Measurements from ENCODE around the gene YIPF5. TPM values are rescaled to one million over a fixed set of nuclear protein-coding genes. Genes with fewer than 3 reads are reported as not detected.

Gene YIPF5
- total RNA-seq (2014; rRNA removed): 17.6 and 24.1 TPM in 2 replicates
- percentile 92 among the genes with signal in this experiment for Bru-seq, nascent RNA
- BruChase-seq, experiment 1, labeled RNA remaining after a 6-hour chase: percentile 96 among the genes with signal in this experiment
- BruChase-seq, experiment 2, labeled RNA remaining after a 2-hour chase: percentile 92 among the genes with signal in this experiment
- long read RNA-seq, transcript YIPF5-201 (6 exons, 3,147 nt): major isoform, 154 of 204 reads
- long read RNA-seq, partial matches to known transcripts: 3 of 204 reads
- long read RNA-seq, other reads (novel, unspliced or antisense): 44 of 204 reads

DNA sequence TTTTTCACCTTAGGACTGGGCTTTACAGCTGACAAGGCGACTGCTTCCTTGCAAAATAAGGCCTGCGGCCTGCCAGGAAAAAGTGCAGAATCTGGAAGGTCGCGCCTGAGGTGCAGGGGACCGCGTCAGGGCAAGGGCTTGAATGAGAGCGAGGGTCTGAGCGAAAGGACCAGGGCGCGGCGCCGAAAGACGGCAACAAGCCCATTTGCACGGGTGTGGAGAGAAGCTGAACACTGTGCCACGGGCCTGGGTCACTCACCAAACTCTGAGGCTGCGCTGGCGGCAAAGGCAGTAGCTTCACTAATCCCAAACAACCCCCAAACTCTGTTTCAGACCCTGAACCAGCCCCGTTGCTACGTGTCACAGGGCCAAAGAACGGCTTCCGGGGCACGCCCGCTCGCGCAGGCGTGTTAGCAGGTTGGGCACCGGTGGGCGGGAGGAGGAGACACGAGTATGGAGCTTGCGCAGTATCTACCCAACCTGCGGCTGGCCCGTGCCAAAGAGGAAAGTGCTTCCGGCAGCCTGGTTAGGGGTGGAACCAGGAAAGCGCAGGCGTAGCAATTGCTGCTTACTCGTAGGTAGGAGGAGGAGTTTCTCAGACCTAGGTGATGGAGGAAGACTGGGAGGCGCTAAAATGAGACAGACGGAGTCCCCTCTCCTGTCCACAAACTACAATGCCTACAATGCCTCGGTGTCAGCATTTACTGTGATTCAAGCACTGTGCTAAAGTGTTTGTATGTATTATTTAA, at the start of gene YIPF5, which contains the start of gene KCTD16:
Gene YIPF5 (minus strand): TSS at position 384 of the 749 bp plus-strand sequence. CDS start 704 bp downstream, outside the sequence.
Gene KCTD16 (plus strand): TSS at position 598 of the 749 bp plus-strand sequence.
- Histone ChIP-seq H3K27ac (ENCODE audit: low read length) (peak within 1 kb of the TSS; percentile 44), H3K9me3 (ENCODE audit: low read length) (no peaks in the 10 kb centered on the region), H4K20me1 (ENCODE audit: low read length) (no peaks in the 10 kb centered on the region), H3K4me2 (ENCODE audit: low read length) (peak within 1 kb of the TSS; percentile 97), H3K4me1 (ENCODE audit: insufficient read depth, low read length) (peaks cover 26% of the 10 kb centered on the region; the same call in 1 of the 2 replicates), H3K9ac (ENCODE audit: low read length) (peak within 1 kb of the TSS; percentile 93), H3K79me2 (ENCODE audit: low read length) (peaks cover 39% of the 10 kb centered on the region), H2AFZ (ENCODE audit: low read length) (peak within 1 kb of the TSS; percentile 93), H3F3A (ENCODE audit: low read length, unreplicated experiment) (no peaks in the 10 kb centered on the region), H3K36me3 (ENCODE audit: low read depth, low read length) (peaks cover 6% of the 10 kb centered on the region; the same call in 1 of the 2 replicates), H3K4me3 (ENCODE audit: low read length) (peak within 1 kb of the TSS; percentile 98), H3K27me3 (ENCODE audit: low read length) (no peaks in the 10 kb centered on the region), H3K9me2 (replicated peaks; ENCODE audit: low read length) (no peaks in the 10 kb centered on the region)
- ATAC-seq: peak; percentile 99
- ChIA-PET POLR2A (ENCODE audit: unreplicated experiment) (interaction anchor here (0.6 to 0.7 kb wide), 2 partner anchors 33 to 87 kb away, joined by 3 to 8 read pairs; no protein-coding TSS in a partner anchor), CTCF (no interaction called here)
- TF ChIP-seq EZH2 (IDR thresholded peaks at IDR 0.05; ENCODE audit: low read length, unreplicated experiment): no peak
- TF ChIP-seq EZH2phosphoT487 (IDR thresholded peaks at IDR 0.05; ENCODE audit: borderline replicate concordance, low read length): no peak
- TF ChIP-seq, protein P1, sequence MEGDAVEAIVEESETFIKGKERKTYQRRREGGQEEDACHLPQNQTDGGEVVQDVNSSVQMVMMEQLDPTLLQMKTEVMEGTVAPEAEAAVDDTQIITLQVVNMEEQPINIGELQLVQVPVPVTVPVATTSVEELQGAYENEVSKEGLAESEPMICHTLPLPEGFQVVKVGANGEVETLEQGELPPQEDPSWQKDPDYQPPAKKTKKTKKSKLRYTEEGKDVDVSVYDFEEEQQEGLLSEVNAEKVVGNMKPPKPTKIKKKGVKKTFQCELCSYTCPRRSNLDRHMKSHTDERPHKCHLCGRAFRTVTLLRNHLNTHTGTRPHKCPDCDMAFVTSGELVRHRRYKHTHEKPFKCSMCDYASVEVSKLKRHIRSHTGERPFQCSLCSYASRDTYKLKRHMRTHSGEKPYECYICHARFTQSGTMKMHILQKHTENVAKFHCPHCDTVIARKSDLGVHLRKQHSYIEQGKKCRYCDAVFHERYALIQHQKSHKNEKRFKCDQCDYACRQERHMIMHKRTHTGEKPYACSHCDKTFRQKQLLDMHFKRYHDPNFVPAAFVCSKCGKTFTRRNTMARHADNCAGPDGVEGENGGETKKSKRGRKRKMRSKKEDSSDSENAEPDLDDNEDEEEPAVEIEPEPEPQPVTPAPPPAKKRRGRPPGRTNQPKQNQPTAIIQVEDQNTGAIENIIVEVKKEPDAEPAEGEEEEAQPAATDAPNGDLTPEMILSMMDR (conservative IDR thresholded peaks at IDR 0.05; ENCODE audit: low read depth, low read length): no peak
- peak; percentile 94 for DNase-seq
- no TSS peak for BruUV-seq (replicated peaks)
- intact Hi-C loops (cut with micrococcal nuclease): no loop called here

DNA sequence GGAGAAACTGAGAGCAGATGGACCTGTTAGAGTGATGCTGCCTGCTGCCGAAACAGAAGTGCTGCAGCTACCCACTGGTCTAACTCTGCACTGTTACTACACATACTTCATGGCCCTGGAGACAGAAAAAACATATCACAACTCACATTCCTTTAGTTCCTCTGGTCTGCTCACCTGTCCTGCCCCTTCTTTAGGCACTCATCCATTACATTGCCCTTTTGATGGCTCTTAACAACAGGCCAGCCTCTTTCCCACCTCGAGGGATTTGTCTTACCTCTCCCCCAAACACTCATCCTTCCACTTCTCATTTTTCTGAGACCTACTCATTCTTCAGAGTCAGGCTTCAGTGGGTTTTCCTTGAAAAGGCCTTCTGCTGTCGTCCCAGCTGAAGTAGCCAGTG, 49.4 kb upstream of the YIPF5 start:
- Histone ChIP-seq H3K27me3 (ENCODE audit: low read length) (peaks cover 12% of the 10 kb centered on the region), H3K9me3 (ENCODE audit: low read length) (no peaks in the 10 kb centered on the region), H3K4me1 (ENCODE audit: insufficient read depth, low read length) (no peaks in the 10 kb centered on the region), H3K36me3 (ENCODE audit: low read depth, low read length) (no peaks in the 10 kb centered on the region), H3F3A (ENCODE audit: low read length, unreplicated experiment) (no peaks in the 10 kb centered on the region), H3K4me3 (ENCODE audit: low read length) (no peak overlapping the region), H3K9me2 (replicated peaks; ENCODE audit: low read length) (no peaks in the 10 kb centered on the region), H4K20me1 (ENCODE audit: low read length) (no peaks in the 10 kb centered on the region), H3K9ac (ENCODE audit: low read length) (no peak overlapping the region), H3K27ac (ENCODE audit: low read length) (no peak overlapping the region), H3K79me2 (ENCODE audit: low read length) (no peaks in the 10 kb centered on the region), H3K4me2 (ENCODE audit: low read length) (no peak overlapping the region), H2AFZ (ENCODE audit: low read length) (no peak overlapping the region)
- ATAC-seq (no peak), DNase-seq (no peak)
- ChIA-PET CTCF (no interaction called here), POLR2A (ENCODE audit: unreplicated experiment) (no interaction called here)
- no peak for TF ChIP-seq EZH2phosphoT487 (IDR thresholded peaks at IDR 0.05; ENCODE audit: borderline replicate concordance, low read length)
- TF ChIP-seq, protein P1 (conservative IDR thresholded peaks at IDR 0.05; ENCODE audit: low read depth, low read length): no peak
- no TSS peak for BruUV-seq (replicated peaks)
- intact Hi-C loops (cut with micrococcal nuclease): no loop called here

Data from PC-3 (cell line).